HCT116 (cell line): Measurements from ENCODE around the gene COX7A2L. TPM values are rescaled to one million over a fixed set of nuclear protein-coding genes. Genes with fewer than 3 reads are reported as not detected.
A peak's percentile ranks its signal among the peaks of the same experiment; 100 is the strongest.

Experiments
- ATAC-seq: fragments of 200-7000 bp; cut with Tn5 transposase; 2 replicates; pipeline ENCODE4 v1.9.1; 2020; ENCODE audit warnings: mild to moderate bottlenecking, moderate library complexity
- BruUV-seq: library from RNA; stranded (reverse); fragments of 400-500 nt; replicated peaks from 2 replicates; lab custom pipeline; 2021; lab: Mats Ljungman, UMichigan
- CTCF ChIA-PET: fragments of 300-600 bp; sonication (Branson Sonifier 250); formaldehyde crosslinking; loops from one replicate; lab custom pipeline; 2021; ENCODE audit warnings: antibody characterized with exemption; lab: Charles Lee
- POLR2A ChIA-PET: fragments of 300-600, 350-600 bp; sonication (Branson Sonifier 250); formaldehyde crosslinking; loops from one replicate; lab custom pipeline; 2021; ENCODE audit warnings: antibody characterized with exemption; lab: Charles Lee
- RAD21 ChIA-PET, 2 experiments: fragments of 300-600 bp; sonication (Branson Sonifier 250); formaldehyde crosslinking; loops; one replicate each; lab custom pipeline; 2023; ENCODE audit warnings: low total read pairs in 2 of 2; ENCODE audit not compliant: uncharacterized antibody in 2 of 2, unreplicated experiment in 2 of 2, low non-redundant PET in 1 of 2; lab: Charles Lee
- DNase-seq: peaks from one replicate; pipeline ENCODE4 v3.0.0-alpha.2; 2010; ENCODE audit warnings: low read depth, low spot score
- H2AFZ ChIP-seq: fragments of 200-600 bp; shearing (Covaris generic), sonication (generic); 2 replicates; pipeline ENCODE4 v1.6.1; 2017; ENCODE audit warnings: low read depth, mixed run types, mixed read lengths, antibody characterized with exemption, low read length; ENCODE audit not compliant: poor library complexity, severe bottlenecking
- H3K27ac ChIP-seq: 2 replicates; pipeline ENCODE4 v1.5.1; 2012; ENCODE audit warnings: low read depth, low read length
- H3K27me3 ChIP-seq: fragments of 200-600 bp; sonication (generic); 2 replicates; pipeline ENCODE4 v1.6.1; 2016; ENCODE audit warnings: mixed run types, low read length, mixed read lengths; ENCODE audit not compliant: insufficient read depth
- H3K36me3 ChIP-seq, 2 experiments: fragments of 200-500 bp in 1 of 2; fragments of 200-600 bp in 1 of 2; sonication (Bioruptor generic) in 1 of 2; sonication (generic) in 1 of 2; 2 replicates each; pipeline versions ENCODE4 v1.5.1 to v1.6.1; 2014 to 2016; ENCODE audit warnings: low read length in 2 of 2, inconsistent platforms in 1 of 2, mixed read lengths in 1 of 2, mixed run types in 1 of 2; ENCODE audit not compliant: insufficient read depth in 2 of 2, control insufficient read depth in 1 of 2
- H3K4me1 ChIP-seq, 2 experiments: fragments of 200-600 bp in 1 of 2; sonication (generic) in 1 of 2; 2 replicates each; pipeline versions ENCODE4 v1.5.1 to v1.6.1; 2012 to 2017; ENCODE audit warnings: low read length in 2 of 2, inconsistent platforms in 1 of 2, mild to moderate bottlenecking in 1 of 2, mixed read lengths in 1 of 2, mixed run types in 1 of 2, moderate library complexity in 1 of 2; ENCODE audit not compliant: insufficient read depth in 2 of 2, control insufficient read depth in 1 of 2
- H3K4me2 ChIP-seq: fragments of 200-600 bp; sonication (generic); 2 replicates; pipeline ENCODE4 v1.6.1; 2017; ENCODE audit warnings: mixed run types, low read length, mixed read lengths
- H3K4me3 ChIP-seq, 2 experiments: fragments of 200-600 bp in 1 of 2; sonication (generic) in 1 of 2; replicated peaks in 1 of 2; 2 replicates each; pipeline ENCODE4 v1.5.1; 2011 to 2016; ENCODE audit warnings: low read length in 2 of 2, control low read depth in 1 of 2, low read depth in 1 of 2, mild to moderate bottlenecking in 1 of 2, mixed read lengths in 1 of 2, mixed run types in 1 of 2
- H3K79me2 ChIP-seq: fragments of 200-600 bp; sonication (generic); 2 replicates; pipeline ENCODE4 v1.6.1; 2017; ENCODE audit warnings: mild to moderate bottlenecking, mixed run types, low read length, moderate library complexity, mixed read lengths; ENCODE audit not compliant: insufficient read depth
- H3K9ac ChIP-seq: fragments of 200-600 bp; sonication (generic); 2 replicates; pipeline ENCODE4 v1.6.1; 2016; ENCODE audit warnings: low read length, mixed read lengths
- H3K9me2 ChIP-seq: fragments of 200-600 bp; sonication (generic), shearing (Covaris generic); 2 replicates; pipeline ENCODE4 v1.6.1; 2017; ENCODE audit warnings: mixed run types, mild to moderate bottlenecking, moderate library complexity; ENCODE audit not compliant: insufficient read depth
- H3K9me3 ChIP-seq, 2 experiments: fragments of 200-500 bp in 1 of 2; fragments of 200-600 bp in 1 of 2; sonication (Bioruptor generic) in 1 of 2; sonication (generic) in 1 of 2; 2 replicates each; pipeline ENCODE4 v1.6.1; 2014 to 2017; ENCODE audit warnings: low read length in 2 of 2, mixed read lengths in 2 of 2, inconsistent platforms in 1 of 2, low read depth in 1 of 2, mild to moderate bottlenecking in 1 of 2, mixed run types in 1 of 2, moderate library complexity in 1 of 2; ENCODE audit not compliant: control insufficient read depth in 1 of 2, insufficient read depth in 1 of 2
- H4K20me1 ChIP-seq: fragments of 200-600 bp; sonication (generic), shearing (Covaris generic); 2 replicates; pipeline ENCODE4 v1.6.1; 2017; ENCODE audit warnings: mixed run types, mild to moderate bottlenecking, moderate library complexity; ENCODE audit not compliant: insufficient read depth
- ATF3 ChIP-seq: IDR thresholded peaks from 2 replicates; pipeline ENCODE4 v1.6.1; 2012
- CBX3 ChIP-seq: IDR thresholded peaks from 2 replicates; pipeline ENCODE4 v1.6.1; 2012; ENCODE audit warnings: low read depth
- CEBPB ChIP-seq: IDR thresholded peaks from 2 replicates; pipeline ENCODE4 v1.6.1; 2012; ENCODE audit warnings: low read depth
- CTCF ChIP-seq, 3 experiments: fragments of 200-600 bp in 1 of 3; sonication (generic) in 1 of 3; IDR thresholded peaks in 2 of 3; conservative IDR thresholded peaks in 1 of 3; 2 replicates each; pipeline ENCODE4 v1.5.1; 2012 to 2017; ENCODE audit warnings: low read depth in 2 of 3, low read length in 2 of 3, antibody characterized with exemption in 1 of 3, borderline replicate concordance in 1 of 3, control low read depth in 1 of 3, mild to moderate bottlenecking in 1 of 3, mixed read lengths in 1 of 3, mixed run types in 1 of 3, moderate library complexity in 1 of 3; ENCODE audit not compliant: insufficient read depth in 1 of 3
- EGR1 ChIP-seq: IDR thresholded peaks from 2 replicates; pipeline ENCODE4 v1.6.1; 2012; ENCODE audit warnings: low read depth
- ELF1 ChIP-seq: IDR thresholded peaks from 2 replicates; pipeline ENCODE4 v1.6.1; 2012; ENCODE audit warnings: low read depth, borderline replicate concordance
- EZH2 ChIP-seq: fragments of 200-600 bp; sonication (generic); IDR thresholded peaks from 2 replicates; pipeline ENCODE4 v1.6.1; 2017; ENCODE audit warnings: antibody characterized with exemption, mixed run types
- EZH2phosphoT487 ChIP-seq: fragments of 200-600 bp; IDR thresholded peaks from 2 replicates; pipeline ENCODE4 v1.6.1; 2018; ENCODE audit warnings: antibody characterized with exemption, borderline replicate concordance
- FOSL1 ChIP-seq: IDR thresholded peaks from 2 replicates; pipeline ENCODE4 v1.6.1; 2012; ENCODE audit warnings: low read depth
- JUND ChIP-seq: IDR thresholded peaks from 2 replicates; pipeline ENCODE4 v1.6.1; 2012
- POLR2A ChIP-seq: IDR thresholded peaks from 2 replicates; pipeline ENCODE4 v1.7.0; 2011; ENCODE audit warnings: borderline replicate concordance; ENCODE audit not compliant: insufficient read depth, insufficient read length; ENCODE audit errors: extremely low read depth
- REST ChIP-seq: IDR thresholded peaks from 2 replicates; pipeline ENCODE4 v1.6.1; 2012; ENCODE audit warnings: low read depth
- SIN3A ChIP-seq: IDR thresholded peaks from 2 replicates; pipeline ENCODE4 v1.6.1; 2012; ENCODE audit warnings: low read depth
- SRF ChIP-seq: IDR thresholded peaks from 2 replicates; pipeline ENCODE4 v1.6.1; 2012; ENCODE audit warnings: low read depth
- YY1 ChIP-seq: IDR thresholded peaks from 2 replicates; pipeline ENCODE4 v1.6.1; 2011; ENCODE audit warnings: low read length, low read depth, moderate library complexity, mild to moderate bottlenecking; ENCODE audit not compliant: insufficient replicate concordance; ENCODE audit errors: extremely low read depth
- ZBTB33 ChIP-seq: IDR thresholded peaks from 2 replicates; pipeline ENCODE4 v1.6.1; 2011; ENCODE audit warnings: mild to moderate bottlenecking, low read length, moderate library complexity; ENCODE audit not compliant: insufficient replicate concordance; ENCODE audit errors: extremely low read depth
- ZFX ChIP-seq: fragments of 450-650 bp; IDR thresholded peaks from 2 replicates; pipeline ENCODE4 v1.6.1; 2017
- intact Hi-C: fragments of 100-400 bp; cut with micrococcal nuclease; formaldehyde crosslinking; loops from 2 replicates; pipeline ENCODE4 v1.10.0; 2022
- total RNA-seq: library from RNA; stranded (reverse); gene quantifications from one replicate; pipeline ENCODE4 v1.2.1, GENCODE V29; 2021; ENCODE audit not compliant: unreplicated experiment

COX7A2L gene
- total RNA-seq, 1 experiment from 2014 or later: 104 TPM

- Histone ChIP-seq H2AFZ (no peak overlapping the region), H3K9me2 (no peaks in the 10 kb centered on the region), H3K4me1 (no peaks in the 10 kb centered on the region), H4K20me1 (no peaks in the 10 kb centered on the region), H3K27me3 (no peaks in the 10 kb centered on the region), H3K27ac (no peak overlapping the region), H3K9ac (no peak overlapping the region), H3K4me2 (no peak overlapping the region), H3K79me2 (peaks cover 87% of the 10 kb centered on the region), H3K36me3 (no peaks in the 10 kb centered on the region), H3K9me3 (no peaks in the 10 kb centered on the region), H3K4me3 (no peak overlapping the region)
- ATAC-seq (no peak), DNase-seq (no peak)
- ChIA-PET CTCF (no interaction called here), POLR2A (no interaction called here), RAD21 (no interaction called here)
- BruUV-seq: TSS peak; percentile 46
- TF ChIP-seq EZH2 (no peak), POLR2A (no peak), YY1 (no peak), EGR1 (no peak), SIN3A (no peak), EZH2phosphoT487 (no peak), FOSL1 (no peak), CTCF (IDR thresholded peaks at IDR 0.05 in 2 of 3, conservative IDR thresholded peaks at IDR 0.05 in 1 of 3; ENCODE audit: borderline replicate concordance in 1 of 3, insufficient read depth in 1 of 3, low read depth in 2 of 3, low read length in 2 of 3) (no peak), REST (no peak), ATF3 (no peak), JUND (no peak), CEBPB (no peak), ZFX (no peak), ELF1 (no peak), ZBTB33 (no peak), CBX3 (no peak), SRF (no peak)
- intact Hi-C loops: no loop called here
These were observed 10.5 kb downstream of the COX7A2L start for GRCh38 chr2:42350434-42351063.
